Adrenal gland (tissue), 5 donors: ENCODE data around the gene BRSK2.

ENCODE experiments used
- POLR2A ChIP-seq, 2 donors: fragments of 450-650 bp; IDR thresholded peaks; one replicate each; pipeline ENCODE4 v1.6.1; 2017; ENCODE audit warnings: antibody characterized with exemption in 2 of 2, mild to moderate bottlenecking in 2 of 2, moderate library complexity in 1 of 2
- TF ChIP-seq, protein P1 (sequence below), 6 experiments: fragments of 450-650 bp in 4 of 6; fragments of 200-600 bp in 2 of 6; sonication (generic) in 1 of 6; IDR thresholded peaks; 1 replicate in 5 of 6; 2 replicates in 1 of 6; pipeline versions ENCODE4 v1.5.1 to v1.8.0; 2016 to 2021; ENCODE audit warnings: antibody characterized with exemption in 6 of 6, mild to moderate bottlenecking in 2 of 6, moderate library complexity in 1 of 6
- donor health status: DM: no; HTN: no; CAD: no.

DNA sequence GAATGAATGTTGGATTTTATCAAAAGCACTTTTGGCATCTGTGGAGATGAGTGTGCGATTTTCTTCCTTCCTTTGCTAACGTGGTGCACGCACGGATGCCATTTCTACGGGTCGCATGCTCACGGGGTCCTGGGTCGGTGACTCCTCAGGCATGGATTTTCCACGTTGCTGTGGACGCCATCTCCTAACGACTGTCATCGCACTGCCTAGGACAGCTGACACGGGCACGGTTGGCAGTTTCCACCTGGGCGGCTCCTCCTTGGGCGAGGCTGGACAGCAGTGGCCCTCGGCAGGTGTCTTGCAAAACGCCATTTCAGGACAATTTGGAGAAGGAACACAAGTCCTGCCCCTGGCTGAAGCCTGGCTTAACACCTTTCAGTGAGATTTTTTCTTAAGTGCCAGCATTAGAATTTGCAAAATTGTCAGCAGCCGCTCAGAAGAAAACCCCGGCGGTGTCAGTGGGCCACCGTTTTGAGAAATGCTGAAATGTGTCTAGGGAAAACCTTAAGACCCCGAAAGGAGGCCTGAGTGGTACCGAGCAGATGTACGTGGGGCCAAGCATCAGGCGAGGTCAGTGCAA lies 45.6 kb upstream of the BRSK2 start:
- TF ChIP-seq, protein P1, sequence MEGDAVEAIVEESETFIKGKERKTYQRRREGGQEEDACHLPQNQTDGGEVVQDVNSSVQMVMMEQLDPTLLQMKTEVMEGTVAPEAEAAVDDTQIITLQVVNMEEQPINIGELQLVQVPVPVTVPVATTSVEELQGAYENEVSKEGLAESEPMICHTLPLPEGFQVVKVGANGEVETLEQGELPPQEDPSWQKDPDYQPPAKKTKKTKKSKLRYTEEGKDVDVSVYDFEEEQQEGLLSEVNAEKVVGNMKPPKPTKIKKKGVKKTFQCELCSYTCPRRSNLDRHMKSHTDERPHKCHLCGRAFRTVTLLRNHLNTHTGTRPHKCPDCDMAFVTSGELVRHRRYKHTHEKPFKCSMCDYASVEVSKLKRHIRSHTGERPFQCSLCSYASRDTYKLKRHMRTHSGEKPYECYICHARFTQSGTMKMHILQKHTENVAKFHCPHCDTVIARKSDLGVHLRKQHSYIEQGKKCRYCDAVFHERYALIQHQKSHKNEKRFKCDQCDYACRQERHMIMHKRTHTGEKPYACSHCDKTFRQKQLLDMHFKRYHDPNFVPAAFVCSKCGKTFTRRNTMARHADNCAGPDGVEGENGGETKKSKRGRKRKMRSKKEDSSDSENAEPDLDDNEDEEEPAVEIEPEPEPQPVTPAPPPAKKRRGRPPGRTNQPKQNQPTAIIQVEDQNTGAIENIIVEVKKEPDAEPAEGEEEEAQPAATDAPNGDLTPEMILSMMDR (IDR thresholded peaks at IDR 0.05) = no peak
- TF ChIP-seq POLR2A (IDR thresholded peaks at IDR 0.05) = no peak
